GM10266 (cell line): ENCODE data around the gene CNST.
"Not testable (repeated sequence)": the region's sequence is repeated elsewhere in the genome, so short reads cannot be mapped to it uniquely, and the experiment has no call there.

Source experiments
- DNase-seq: peaks from one replicate; pipeline ENCODE4 v3.0.0; 2012; ENCODE audit errors: extremely low spot score
- TF ChIP-seq, protein P1 (sequence below): IDR thresholded peaks from 2 replicates; pipeline ENCODE4 v1.5.1; 2012; ENCODE audit warnings: mild to moderate bottlenecking, low read depth; ENCODE audit not compliant: control insufficient read depth, insufficient read depth; ENCODE audit errors: missing control alignments

CNST gene

DNA sequence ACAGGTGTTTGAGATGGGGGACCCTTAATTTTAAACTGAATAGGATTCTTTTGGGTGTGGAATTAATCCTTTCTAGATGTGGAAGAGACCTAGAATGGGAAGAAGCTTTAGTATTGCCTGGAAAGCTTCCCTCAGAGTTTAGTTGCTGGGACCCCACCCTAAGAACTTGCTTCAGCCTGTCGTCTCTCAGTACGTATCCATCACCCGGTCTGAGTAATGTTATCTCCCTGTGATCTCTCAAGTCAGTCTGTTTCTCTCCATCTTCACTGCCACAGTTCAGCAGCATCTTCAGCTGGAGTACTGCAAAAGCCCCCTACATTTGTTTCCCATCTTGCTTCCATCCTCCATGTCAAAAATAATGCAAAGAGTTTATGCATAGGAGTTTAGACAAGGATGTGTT is 28.9 kb downstream of the CNST start:
- TF ChIP-seq, protein P1, sequence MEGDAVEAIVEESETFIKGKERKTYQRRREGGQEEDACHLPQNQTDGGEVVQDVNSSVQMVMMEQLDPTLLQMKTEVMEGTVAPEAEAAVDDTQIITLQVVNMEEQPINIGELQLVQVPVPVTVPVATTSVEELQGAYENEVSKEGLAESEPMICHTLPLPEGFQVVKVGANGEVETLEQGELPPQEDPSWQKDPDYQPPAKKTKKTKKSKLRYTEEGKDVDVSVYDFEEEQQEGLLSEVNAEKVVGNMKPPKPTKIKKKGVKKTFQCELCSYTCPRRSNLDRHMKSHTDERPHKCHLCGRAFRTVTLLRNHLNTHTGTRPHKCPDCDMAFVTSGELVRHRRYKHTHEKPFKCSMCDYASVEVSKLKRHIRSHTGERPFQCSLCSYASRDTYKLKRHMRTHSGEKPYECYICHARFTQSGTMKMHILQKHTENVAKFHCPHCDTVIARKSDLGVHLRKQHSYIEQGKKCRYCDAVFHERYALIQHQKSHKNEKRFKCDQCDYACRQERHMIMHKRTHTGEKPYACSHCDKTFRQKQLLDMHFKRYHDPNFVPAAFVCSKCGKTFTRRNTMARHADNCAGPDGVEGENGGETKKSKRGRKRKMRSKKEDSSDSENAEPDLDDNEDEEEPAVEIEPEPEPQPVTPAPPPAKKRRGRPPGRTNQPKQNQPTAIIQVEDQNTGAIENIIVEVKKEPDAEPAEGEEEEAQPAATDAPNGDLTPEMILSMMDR: no peak
- DNase-seq: no peak

DNA sequence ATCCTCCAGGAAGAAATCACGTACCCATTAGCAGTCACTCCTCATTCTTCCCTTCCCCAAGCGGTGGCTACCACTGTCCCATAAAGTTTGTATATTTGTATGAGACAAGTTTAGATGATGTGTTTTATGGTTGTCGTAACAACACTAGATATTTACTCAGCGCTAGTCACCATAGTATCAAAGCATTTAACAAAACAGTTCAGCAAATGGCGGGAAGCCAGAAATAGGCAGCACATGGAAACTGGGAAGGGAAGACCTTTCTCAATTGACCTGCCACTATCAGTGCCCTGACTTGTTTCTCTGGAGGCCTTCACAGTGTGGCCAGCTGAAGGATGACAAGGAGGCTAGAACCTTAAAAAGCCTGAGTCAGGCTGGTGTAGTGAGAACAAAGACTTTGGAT is 31.1 kb downstream of the CNST start:
- DNase-seq: no peak
- TF ChIP-seq, protein P1: no peak

DNA sequence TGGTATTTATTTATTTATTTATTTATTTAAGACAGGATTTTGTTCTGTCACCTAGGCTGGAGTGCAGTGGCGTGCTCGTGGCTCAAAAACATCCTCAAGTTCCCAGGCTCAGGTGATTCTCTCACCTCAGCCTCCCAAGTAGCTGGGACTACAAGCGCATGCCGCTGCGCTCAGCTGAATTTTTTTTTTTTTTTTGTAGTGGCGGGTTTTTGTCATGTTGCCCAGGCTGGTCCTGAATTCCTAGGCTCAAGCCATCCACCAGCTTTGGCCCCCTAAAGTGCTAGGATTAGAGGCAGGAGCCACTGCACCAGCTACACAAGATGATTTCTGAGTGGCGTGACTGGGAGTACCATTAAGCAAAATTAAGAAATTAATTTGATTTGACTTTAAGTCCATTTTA is 31.7 kb downstream of the CNST start:
- DNase-seq: no peak
- TF ChIP-seq, protein P1: no peak

DNA sequence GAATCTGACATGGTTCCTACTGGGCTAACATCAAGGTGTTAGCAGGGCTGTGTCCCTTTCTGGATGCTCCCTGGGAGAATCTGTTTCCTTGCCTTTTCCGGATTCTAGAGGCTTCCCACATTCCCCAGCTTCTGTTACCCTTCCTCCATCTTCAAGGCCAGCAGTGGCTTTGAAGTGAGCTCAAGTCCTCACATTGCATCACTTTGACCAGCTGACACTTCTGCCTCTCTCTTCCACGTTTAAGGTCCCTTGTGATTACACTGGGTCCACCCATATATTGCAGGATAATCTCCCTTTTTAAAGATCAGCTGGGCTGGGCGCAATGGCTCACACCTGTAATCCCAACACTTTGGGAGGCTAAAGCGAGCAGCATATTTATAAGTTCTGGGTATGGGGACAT is 33.1 kb downstream of the CNST start:
- TF ChIP-seq, protein P1: no peak
- DNase-seq: no peak

DNA sequence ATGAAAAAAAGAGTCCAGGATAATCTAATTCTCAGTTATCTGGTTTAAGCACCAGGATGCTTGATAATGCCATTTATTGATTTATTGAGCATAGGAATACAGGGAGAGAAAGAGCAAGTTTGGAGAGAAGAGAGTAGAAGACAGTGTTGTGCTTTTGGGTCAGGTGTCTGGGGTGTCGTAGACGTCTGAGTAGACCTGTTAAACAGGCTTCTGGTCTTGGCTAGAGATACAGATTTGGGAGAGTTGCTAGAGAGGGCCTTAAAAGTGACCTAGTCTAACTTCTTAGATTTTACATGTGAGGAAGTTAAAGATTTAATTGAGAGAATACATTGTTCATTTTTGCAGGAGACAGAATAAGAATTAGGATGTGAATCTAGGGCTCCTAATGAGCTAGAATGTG is 34.3 kb downstream of the CNST start:
- no peak for DNase-seq
- TF ChIP-seq, protein P1: no peak

DNA sequence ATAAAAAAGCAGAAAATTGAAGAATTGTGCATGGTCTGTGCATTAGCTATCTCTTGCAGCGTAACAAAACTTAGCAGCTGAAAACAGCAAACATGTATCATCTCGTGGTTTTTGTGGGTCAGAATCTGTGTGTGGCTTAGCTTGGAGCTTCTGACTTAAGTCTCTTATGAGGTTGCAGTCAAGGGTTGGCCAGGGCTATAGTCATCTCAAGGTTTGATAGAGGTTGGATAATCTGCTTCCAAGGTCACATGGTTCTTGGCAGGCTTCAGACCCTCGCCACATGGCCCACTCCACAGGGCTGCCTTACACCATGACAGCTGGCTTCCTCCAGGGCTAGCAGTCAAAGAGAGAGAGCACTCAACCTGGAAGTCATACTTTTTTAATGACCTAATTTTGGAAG is 35.9 kb downstream of the CNST start:
- DNase-seq: no peak
- TF ChIP-seq, protein P1: no peak

DNA sequence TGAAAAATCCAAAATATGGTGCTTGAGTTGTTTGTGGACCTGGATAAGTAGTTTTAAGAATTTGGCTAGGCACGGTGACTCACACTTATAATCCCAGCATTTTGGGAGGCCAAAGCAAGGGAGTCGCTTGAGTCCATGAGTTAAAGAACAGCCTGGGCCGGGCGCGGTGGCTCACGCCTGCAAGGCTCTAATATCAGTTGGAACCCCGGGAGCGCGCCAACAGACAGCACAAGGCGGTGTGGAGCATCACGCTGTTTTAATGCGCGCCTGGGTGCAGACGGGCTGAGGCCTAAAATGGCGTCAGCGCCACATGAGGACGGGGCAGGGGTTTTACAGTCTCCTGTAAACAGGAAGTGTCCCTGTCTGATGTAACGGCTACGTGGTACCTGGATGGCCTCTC is 39.0 kb downstream of the CNST start:
- not testable (repeated sequence) for DNase-seq

DNA sequence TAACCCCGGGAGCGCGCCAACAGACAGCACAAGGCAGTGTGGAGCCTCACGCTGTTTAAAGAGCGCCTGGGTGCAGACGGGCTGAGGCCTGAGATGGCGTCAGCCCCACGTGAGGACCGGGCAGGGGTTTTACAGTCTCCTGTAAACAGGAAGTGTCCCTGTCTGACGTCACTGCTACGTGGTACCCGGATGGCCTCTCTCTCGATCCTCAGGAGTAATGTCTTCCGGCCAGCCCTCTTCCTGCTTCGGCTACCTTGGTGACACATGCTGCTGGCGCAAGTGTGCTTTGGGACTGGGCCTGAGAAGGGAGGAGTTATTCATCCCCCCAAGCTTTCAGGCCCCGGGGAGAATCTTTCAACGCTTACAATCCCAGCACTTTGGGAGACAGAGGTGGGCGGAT is 41.2 kb downstream of the CNST start:
- TF ChIP-seq, protein P1: no peak

More for the DNA sequence above, 41.2 kb downstream of the CNST start:
- DNase-seq: no peak
